Germinal center (tissue), 1 donor: ENCODE data around the gene GNAI3.

Experiments used
- DNase-seq: peaks from one replicate; pipeline ENCODE4 v3.0.0; 2012; ENCODE audit warnings: mixed read lengths, low spot score

GNAI3 gene

DNA sequence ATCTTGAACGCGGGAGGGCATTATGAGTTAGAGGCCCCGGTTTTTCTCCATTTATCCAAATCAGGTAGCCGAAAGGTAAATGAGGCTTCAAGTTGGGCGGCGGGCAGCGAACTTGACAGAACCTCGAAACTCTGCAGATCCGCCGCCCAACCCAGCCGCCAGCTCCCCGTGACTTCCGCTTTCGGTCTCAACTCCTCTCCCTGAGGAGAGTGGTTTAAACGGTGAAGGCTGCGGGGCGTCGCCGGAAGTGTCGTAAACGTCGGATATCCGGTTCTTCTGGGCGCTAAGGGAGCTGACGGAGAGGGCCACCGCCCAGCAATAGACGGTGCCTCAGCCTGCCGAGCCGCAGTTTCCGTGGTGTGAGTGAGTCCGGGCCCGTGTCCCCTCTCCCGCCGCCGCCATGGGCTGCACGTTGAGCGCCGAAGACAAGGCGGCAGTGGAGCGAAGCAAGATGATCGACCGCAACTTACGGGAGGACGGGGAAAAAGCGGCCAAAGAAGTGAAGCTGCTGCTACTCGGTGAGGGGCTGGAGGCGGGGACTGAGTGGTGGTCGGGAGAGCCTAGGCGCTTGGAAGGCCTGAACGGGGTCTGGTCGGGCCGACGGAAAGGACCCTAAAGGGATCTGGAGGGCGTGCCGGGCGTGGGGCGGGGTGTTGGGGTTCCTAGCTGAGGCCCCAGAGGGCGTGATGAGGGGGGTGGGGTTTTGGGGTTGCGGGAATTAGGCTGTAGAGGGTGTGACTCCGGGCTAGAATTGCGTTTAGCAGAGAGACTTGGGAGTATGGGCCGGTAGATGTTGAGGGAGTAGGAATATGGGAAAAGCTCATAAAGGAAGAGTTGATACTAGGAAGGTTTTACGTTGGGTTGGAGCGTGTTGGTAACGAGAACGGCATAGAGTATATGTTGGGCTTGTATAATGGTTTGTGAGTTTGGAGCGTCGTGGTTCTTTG, at the start of gene GNAI3:
Gene GNAI3, plus strand, starts transcription at position 295 of the 947 bp plus-strand sequence. Its CDS starts 106 bp downstream, at position 401.
- DNase-seq, result peak; percentile 93

DNA sequence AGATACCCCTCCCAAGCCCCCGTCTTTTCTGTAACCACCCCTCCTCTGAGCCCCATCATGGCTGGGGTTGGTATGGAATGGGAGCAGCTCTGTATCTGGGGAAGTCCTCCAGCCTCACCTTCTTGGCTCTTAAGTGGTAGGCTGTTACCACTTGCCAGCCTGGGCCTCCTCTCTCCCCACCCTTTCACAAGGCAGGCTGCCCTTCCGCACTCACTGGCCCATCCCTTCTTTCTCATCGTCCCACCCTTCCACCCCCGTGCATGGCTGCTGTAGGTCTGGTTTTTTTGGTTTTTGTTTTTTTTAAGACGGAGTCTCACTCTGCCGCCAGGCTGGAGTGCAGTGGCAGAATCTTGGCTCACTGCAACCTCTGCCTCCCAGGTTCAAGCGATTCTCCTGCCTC, 49.3 kb upstream of the GNAI3 start:
- no peak for DNase-seq

DNA sequence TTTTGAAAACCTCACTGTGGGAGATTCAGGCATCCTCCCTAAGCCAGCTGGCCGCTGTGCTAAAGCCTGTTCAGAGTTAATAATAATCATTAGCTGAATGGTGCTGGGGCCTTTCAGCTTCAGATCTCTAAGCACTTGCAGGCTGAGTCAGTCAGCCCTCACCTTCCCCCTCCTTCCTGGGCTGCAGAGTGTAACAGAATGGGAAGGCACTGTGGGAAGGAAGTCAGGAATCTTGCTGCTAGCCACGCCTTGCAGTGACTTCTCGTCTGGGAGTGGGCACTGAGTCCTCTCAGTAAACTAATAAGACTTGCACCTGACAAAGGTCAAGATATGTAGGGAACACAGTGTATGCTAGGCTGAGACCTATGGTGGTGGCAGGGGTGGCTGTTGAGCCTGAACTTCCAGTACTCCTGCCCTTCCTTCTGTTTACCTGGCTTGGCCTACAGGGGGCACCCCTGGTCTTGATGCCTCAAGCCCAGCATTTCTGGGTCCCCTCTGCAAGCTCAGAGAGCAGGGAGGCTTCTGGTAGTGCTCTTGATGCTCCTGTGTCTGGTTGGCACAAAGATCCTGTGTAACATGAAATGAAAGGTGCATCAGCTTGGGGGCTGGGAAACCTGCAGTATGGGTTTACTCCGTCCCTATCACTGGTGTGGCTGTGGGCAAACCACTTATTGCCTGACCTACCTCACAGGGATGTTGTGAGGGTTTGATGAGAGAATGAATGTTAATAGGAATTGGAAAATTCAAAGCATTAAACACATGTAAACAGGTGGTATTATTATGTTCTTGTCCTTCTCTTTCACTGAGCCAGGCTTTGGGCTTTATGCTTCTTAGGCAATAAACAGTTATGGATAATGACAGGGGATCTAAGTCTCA, 48.5 kb upstream of the GNAI3 start:
- DNase-seq, result no peak

DNA sequence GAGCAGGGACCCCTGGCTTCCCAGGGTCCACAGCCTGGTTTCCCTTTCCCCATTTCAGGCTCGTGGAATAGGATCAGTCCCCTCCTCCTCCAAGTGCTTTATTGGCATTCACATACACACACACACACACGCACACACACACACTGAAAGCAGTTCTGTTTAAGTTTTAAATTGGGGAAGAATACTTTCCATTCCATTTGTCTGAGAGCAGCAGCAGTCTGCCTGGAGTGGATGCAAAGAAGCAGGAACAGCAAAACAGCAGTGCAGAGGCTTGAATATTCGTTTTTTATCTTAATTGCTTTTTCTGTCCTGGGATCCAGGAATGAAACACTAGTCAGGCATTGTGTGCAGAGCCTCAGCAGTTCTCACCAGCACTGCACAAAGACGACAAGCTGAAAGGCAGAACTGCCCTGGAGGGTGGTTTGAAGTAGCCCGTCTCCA, 47.5 kb upstream of the GNAI3 start:
- DNase-seq, result no peak

DNA sequence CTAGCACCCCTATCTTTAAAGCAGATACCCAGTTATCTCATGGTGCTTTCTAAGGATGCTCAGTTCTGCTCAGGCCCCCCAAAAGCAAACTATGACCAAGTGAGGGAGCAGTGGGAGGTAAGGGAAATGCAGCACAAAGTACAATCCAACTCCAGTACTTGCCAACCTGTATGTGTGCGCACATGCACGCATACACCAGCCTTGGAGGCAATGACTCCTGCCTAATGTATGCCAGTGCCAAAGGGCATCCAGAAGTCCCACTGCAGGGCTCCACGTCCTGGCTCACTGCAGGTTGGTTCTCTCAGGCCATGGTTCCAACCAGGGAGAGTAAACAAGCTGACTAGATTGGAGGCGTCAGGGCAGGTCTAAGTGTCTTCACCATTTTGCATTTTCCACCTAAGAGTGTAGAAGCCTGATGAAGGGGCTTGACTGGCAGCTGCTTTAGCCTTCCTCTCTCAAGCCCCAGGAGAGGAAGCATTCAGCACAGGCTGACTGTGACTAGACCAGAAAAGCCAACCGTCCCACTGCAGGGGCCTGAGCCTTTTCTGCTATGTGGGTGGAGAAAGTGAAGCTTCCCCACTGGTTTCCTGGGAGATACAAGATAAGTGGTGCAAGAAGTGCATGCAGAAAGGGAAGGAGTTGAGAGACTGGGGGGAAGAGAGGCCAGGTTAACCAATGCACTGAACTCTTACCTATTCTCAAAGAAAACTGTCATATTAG, 46.6 kb upstream of the GNAI3 start:
- DNase-seq, result no peak

DNA sequence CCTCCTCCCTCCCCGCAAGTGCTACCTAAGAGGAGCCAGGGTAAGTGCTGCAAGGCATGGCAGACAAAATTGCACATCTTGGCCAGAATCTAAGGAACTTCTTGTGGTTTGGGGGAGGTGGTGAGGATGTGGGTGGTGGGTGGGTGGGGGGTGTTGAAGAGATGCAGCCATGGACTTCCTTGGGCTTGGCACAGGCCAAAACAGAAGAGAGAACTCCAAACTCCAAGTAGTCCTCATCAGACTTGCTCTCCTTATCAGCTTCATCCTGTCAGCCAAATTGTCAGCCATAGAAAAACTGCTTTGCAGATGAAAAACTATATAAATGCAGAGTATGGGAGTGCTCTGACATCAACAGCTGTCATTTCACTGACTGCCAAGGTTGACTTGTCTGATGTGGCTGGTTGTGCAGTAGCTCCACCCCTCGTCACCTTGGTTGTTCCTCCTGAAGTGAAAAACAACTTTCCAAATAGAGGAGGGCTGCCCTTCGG, 46.0 kb upstream of the GNAI3 start:
- no peak for DNase-seq

DNA sequence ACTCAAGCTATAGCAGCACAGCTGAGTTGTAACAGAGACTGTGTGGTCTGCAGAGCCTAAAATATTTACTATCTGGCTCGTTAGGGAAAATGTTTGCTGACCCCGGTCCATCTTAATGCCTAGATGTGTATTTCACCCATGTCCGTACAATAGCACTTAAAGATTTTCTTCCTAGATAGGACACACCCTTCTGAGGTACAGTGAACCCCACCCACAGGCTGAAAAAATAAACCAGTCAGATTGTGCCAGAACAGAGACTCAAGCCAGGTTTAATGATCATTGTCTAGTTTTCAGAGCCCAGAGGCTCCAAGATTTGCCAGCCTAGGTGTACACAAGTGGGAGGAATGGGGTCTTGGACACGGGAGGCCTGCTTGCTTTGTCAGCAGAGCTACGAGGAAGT, 44.5 kb upstream of the GNAI3 start:
- DNase-seq, result no peak

DNA sequence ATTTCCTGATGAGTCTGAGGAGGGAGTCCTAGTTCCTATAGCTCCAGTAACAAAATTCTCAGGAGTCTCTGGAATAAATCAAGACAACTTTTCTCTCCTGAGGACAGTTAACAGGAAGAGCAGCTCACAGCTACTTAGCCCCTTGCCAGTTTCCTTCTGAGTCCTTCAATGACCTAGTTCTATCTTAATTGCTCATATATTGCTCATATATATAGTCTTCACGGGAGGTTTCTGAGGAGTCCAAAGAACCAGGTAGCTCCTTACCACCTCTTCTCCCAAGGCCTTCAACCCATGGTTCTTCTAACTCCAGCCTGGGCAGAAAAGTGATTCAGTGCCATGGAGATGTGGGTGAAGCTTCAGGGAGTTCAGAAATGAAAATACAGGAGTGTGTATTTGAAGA, 43.4 kb upstream of the GNAI3 start:
- no peak for DNase-seq

DNA sequence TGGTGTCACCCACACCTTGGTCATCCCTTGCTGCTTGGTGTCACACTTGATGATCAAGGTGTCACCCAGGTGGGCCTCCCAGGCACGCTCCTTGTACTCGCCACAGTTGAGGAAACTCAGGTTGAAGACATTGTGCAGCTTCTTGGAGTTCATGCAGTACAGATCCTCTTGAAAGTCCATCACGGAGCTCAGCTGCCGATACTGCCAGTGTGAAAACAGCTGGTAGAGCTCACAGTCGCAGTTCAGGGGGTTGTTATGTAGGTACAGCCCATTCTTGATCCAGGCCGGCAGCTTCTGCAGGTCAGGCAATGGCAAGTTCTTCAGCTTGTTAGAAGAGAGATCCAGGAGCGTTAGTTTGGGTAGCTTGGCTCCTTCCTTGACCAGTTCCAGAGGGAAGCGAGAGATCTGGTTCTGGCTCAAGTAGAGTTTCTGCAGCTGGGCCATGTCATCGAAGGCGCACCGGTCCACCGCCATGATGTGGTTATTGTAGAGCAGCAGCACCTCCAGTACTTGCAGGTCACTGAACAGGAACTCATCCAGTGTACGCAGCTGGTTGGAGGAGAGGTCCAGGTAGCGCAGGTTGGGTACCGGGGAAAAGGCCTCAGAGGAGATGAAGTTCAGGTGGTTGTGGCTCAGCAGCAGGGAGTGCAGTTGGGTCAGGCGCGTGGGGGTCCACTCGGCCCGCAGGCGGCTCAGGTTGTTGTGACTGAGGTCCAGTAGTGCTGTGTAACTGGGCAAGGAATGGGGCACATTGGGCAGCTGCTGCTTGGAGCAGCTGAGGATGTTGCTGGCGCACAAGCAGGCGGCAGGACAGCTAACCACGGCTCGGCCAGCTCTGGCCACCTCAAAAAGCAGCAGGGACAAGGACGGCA, 40.2 kb upstream of the GNAI3 start:
- DNase-seq, result no peak

DNA sequence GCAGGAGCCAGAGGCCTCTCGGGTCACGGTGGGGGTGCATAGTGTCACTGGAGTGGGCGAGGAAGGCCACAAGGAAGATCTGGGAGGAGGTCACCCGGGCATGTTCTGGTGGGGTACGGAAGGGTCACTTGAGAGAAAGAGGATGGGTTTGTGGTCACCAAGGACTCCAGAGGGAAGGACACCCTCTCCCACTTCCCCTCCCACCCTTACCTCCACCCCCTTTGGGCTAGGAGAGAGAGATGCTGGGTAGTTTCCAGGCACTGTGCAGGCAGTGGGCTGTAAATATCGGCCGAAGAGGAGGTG, 39.6 kb upstream of the GNAI3 start:
- DNase-seq, result no peak

DNA sequence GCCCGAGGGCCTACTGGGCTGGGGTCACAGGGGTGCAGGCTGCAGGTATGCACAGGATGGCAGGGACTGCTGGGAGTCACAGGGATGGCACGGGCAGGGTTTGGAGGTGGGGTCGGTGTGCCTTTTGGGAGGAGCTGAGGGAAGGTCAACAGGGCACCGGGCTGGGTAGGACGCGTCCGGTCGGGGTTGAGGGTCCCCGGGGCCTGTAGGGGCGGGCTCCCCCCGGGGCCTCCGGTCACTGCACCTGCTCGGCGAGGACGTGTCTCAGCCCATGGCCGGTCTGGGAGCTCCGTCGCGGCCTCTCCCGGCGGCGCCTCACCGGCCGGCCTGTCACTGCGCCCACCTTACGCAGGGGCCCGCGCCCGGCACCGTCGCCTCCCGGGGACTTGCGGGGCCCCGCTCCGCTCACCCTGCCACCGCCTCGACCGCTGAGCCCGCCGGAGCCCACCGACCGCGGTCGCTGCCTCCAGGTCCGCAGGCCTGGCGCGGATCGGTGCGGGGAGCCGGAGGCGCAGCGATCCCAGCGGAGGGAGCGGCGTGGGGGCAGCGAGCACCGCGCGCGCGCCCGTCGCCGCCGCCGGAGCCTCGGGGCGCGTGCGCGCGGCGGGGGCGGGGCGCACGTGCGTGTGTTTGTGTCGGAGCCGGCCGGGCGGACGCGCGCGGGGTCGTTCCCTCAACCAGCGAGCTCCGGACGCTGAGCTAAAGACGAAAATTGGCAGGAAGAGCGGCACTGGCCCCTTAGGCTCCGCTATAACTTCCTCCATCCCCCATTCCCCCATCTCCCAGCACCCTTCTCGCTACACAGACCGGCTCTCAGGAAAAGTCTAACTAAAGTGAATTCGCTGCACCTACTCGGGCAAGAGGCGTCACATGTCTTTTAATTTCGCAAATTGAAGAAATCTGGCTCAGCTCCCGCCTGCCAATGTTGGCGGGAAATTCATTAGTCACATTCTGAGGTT, 39.0 kb upstream of the GNAI3 start, which contains the start of gene AMIGO1:
Gene AMIGO1, minus strand, starts transcription at position 552 of the 959 bp plus-strand sequence. CDS start 815 bp downstream, outside the sequence.
- DNase-seq, result peak; percentile 85

DNA sequence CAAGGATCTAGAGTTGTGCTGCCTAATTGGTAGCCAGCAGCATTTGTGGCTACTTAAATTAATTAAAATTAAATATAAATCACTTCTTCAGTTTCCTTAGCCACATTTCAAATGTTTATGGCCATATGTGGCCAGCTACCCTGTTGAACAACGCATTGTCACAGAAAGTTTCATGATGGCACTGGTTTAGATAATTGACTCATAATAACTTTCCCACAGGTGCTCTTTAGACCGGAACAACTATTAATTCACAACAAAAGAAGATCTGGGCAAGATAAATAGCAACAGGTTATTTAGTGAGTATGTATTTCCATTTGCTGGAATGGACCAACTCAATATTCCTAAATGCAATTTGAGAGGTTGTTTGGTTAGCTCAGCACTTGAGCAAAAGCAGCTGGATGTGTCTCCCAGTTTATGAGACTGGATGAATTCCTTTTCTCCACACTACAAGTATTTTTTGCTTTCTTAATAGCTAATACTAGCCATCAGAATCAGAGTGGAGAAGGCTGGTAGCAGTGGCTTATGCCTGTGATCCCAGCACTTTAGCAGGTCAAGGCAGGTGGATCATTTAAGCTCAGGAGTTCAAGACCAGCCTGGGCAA, 35.2 kb upstream of the GNAI3 start:
- no peak for DNase-seq

DNA sequence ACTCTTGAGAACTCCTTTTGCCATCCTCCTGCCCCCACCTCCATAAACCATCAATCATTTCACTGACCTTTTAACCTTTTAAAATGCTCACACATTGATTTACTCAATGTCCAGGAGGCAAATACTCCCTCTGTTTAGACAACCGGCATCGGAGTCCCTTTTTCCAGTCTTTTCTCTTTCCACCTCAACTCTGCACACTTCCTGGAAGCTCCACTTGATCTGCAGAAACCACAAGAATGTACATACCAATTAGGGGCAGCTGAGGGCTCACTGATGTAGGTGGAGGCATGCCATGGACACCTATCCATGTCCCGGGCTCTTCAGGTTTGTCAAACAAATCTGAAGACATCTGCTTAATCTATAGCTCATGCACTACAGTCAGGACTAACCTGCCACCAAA, 33.6 kb upstream of the GNAI3 start:
- DNase-seq, result no peak

DNA sequence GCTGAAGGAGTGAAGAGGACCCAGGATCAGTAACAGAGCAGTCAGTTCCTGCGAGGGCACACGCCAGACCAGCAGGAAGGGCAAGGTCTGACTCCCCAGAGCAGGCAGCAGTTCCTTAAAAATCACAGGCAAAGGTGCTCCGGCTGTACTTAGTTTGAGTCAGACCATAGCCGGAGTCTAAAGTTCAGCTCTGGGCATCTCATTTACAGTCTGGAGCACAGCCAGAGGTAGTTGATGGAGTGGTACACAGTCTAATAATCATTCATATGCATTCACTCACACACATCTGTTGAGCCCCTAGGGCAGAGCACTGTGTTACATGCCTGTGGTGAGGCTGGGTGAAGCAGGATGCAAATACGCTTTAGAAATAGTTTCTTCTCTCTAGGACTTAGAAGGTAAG, 31.5 kb upstream of the GNAI3 start:
- DNase-seq, result no peak

DNA sequence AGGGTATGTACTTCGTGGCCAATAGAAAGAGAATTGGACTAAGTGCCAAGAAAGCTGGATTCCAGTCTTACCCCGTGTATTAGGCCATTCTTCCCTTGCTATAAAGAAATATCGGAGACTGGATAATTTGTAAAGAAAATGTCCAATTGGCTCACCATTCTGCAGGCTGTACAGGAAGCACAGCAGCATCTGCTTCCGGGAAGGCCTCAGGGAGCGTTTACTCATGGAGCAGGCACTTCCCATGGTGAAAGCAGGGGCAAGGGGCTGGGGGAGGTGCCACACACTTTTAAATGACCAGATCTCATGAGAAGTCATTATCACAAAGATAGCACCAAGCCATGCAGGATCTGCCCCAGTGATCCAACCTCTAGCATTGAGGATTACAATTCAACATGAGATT, 31.1 kb upstream of the GNAI3 start:
- no peak for DNase-seq

DNA sequence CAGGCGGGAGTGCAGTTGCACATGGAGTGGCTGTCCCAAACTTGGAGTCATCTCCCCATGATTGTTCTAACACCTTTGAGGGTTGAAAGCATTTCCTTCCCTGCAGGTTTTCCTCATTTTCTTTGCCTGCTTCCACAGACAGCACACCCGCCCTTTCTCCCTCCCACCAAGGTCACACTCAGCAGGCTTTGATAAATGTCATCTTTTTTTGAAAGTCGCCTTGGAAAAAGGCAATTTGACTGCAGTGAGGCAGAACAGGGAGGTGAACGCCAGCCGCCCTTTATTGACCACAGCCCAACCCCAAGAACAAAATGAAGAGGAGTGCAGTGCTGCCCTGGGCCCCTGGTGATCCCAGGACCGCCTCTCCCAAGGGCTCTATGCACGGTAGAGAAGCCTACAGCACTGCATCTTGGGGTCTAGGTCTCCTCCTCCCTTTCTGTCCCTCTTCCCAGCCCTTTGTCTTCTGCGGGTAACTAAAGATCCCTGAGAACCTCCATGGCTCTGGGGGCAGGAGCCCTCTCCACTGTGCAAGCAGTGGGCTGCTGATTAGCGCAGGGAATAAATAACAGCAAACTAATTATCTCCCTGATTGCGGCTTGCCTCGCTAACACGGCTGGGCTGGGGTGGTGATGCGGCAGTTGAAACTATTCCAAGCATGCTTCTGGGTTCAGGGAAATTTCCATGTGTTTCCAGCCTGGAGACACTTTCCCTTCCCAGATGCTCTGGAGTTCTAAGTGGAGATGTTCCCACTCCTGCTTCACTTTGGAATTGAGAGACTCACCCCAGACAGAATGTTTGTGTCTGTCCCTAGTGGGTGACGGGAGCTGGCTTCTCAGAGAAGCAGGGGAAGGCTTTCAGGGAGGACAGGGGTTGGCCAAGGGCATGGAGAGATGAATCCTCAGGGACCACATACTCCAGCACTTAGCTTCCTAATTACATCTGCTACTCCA, 27.1 kb upstream of the GNAI3 start:
- DNase-seq, result no peak

DNA sequence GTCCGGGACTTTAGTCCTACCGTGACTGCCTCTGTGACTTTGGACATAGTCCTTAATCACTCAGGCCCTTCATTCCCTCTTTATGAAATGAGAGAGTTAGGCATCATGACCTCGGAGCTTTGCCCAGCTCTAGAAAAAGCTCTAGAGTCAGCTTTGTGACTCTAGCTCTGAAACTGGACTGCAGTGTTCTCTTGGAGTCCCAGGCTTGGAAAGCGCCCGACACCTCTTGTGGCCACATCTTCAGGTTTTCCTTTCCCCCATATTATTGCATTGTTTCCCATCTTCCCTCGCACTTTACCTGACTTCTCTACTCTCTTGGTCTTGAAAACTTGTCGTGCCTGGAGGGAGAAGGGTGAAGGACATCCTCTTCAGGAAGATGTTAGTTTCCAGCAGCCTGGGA, 26.4 kb upstream of the GNAI3 start:
- DNase-seq, result no peak

DNA sequence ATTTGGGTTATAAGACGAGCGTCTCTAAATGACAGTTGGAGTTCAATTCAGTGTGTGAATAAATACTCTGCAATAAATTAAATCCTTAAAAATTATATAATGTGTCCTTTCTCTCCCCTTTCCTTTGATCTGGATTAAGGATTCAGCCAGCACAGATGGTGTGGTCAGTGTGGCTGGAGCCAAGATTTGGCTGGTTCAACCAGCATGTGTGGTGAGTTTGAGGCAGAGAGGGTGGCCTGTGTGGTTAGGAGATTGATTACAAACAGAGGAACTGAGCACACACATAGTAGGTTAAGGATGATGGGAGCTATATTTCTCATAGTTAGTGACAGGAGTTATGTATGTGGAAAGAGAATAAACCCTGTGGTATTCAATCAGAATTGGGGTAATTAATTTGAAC, 24.7 kb upstream of the GNAI3 start:
- DNase-seq, result no peak
